ENCODE results near the gene AKT1. TPM values are rescaled to one million over a fixed set of nuclear protein-coding genes. Genes with fewer than 3 reads are reported as not detected.

AKT1 gene
- total and polyA plus RNA-seq, 2 experiments from 2014 or later = 19.2 to 78.7 TPM

DNA sequence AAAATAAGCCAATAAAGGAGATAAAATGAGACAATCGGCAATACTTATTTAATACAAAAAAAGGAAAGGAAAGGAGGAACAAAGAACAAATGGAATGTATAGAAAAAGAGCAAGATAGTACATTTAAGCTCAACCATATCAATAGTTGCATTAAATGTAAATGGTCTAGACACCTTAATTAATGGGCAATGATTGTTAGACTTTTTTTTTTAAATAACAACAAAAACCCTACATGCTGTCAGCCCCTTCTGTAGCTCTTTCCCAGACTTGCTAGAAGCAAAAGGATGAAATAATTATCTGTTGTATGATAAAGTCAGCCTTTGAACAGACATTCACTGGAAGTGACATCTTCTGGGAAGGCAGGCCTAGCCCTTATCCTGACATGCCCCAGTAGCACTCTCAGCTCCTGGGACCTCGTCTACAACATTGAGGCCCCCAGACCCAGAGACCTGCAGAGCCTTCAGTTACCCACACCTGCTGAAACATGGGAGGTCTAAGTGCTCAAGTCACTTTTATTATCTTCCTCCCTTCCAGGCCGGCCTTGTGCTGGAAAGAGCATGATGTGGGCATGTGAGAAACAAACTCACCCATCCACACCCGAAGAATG, 29.2 kb downstream of the AKT1 start:
- H3K4me2 ChIP-seq = no peak overlapping the region
- H3K4me3 ChIP-seq = no peak overlapping the region
- 0 out of 2 replicates have a peak, but pooled peaks cover 4% of the 10 kb centered on the region for H3K36me3 ChIP-seq (ENCODE audit: insufficient read depth)
- no peaks in the 10 kb centered on the region; the same call in 1 of the 2 replicates for H3K9me2 ChIP-seq (ENCODE audit: insufficient read depth)
- 0 out of 2 replicates have a peak, but pooled peaks cover 6% of the 10 kb centered on the region for H4K20me1 ChIP-seq (replicated peaks; ENCODE audit: insufficient read depth)
- H3K79me2 ChIP-seq (replicated peaks; ENCODE audit: insufficient read depth) = no peaks in the 10 kb centered on the region
- H3F3A ChIP-seq (replicated peaks; ENCODE audit: low read depth) = peaks cover 9% of the 10 kb centered on the region; the same call in 1 of the 2 replicates
- H3K4me1 ChIP-seq (ENCODE audit: insufficient read depth) = peaks cover 11% of the 10 kb centered on the region
- peaks cover 18% of the 10 kb centered on the region for H3K4me1 Mint-ChIP-seq
- no peaks in the 10 kb centered on the region for H3K27me3 ChIP-seq (ENCODE audit: insufficient read depth)
- TF ChIP-seq POLR2AphosphoS5 (IDR thresholded peaks at IDR 0.05; ENCODE audit: low read depth) (no peak), EZH2phosphoT487 (IDR thresholded peaks at IDR 0.05; ENCODE audit: unreplicated experiment) (no peak), ZNF114 (CRISPR knock-in tag; IDR thresholded peaks at IDR 0.05) (no peak), CREB1 (CRISPR knock-in tag; IDR thresholded peaks at IDR 0.05; ENCODE audit: low read depth) (no peak), STAT1 (IDR thresholded peaks at IDR 0.05; ENCODE audit: unreplicated experiment) (no peak), EZH2 (IDR thresholded peaks at IDR 0.05; ENCODE audit: low read depth, unreplicated experiment) (no peak)
- TF ChIP-seq, protein P1, sequence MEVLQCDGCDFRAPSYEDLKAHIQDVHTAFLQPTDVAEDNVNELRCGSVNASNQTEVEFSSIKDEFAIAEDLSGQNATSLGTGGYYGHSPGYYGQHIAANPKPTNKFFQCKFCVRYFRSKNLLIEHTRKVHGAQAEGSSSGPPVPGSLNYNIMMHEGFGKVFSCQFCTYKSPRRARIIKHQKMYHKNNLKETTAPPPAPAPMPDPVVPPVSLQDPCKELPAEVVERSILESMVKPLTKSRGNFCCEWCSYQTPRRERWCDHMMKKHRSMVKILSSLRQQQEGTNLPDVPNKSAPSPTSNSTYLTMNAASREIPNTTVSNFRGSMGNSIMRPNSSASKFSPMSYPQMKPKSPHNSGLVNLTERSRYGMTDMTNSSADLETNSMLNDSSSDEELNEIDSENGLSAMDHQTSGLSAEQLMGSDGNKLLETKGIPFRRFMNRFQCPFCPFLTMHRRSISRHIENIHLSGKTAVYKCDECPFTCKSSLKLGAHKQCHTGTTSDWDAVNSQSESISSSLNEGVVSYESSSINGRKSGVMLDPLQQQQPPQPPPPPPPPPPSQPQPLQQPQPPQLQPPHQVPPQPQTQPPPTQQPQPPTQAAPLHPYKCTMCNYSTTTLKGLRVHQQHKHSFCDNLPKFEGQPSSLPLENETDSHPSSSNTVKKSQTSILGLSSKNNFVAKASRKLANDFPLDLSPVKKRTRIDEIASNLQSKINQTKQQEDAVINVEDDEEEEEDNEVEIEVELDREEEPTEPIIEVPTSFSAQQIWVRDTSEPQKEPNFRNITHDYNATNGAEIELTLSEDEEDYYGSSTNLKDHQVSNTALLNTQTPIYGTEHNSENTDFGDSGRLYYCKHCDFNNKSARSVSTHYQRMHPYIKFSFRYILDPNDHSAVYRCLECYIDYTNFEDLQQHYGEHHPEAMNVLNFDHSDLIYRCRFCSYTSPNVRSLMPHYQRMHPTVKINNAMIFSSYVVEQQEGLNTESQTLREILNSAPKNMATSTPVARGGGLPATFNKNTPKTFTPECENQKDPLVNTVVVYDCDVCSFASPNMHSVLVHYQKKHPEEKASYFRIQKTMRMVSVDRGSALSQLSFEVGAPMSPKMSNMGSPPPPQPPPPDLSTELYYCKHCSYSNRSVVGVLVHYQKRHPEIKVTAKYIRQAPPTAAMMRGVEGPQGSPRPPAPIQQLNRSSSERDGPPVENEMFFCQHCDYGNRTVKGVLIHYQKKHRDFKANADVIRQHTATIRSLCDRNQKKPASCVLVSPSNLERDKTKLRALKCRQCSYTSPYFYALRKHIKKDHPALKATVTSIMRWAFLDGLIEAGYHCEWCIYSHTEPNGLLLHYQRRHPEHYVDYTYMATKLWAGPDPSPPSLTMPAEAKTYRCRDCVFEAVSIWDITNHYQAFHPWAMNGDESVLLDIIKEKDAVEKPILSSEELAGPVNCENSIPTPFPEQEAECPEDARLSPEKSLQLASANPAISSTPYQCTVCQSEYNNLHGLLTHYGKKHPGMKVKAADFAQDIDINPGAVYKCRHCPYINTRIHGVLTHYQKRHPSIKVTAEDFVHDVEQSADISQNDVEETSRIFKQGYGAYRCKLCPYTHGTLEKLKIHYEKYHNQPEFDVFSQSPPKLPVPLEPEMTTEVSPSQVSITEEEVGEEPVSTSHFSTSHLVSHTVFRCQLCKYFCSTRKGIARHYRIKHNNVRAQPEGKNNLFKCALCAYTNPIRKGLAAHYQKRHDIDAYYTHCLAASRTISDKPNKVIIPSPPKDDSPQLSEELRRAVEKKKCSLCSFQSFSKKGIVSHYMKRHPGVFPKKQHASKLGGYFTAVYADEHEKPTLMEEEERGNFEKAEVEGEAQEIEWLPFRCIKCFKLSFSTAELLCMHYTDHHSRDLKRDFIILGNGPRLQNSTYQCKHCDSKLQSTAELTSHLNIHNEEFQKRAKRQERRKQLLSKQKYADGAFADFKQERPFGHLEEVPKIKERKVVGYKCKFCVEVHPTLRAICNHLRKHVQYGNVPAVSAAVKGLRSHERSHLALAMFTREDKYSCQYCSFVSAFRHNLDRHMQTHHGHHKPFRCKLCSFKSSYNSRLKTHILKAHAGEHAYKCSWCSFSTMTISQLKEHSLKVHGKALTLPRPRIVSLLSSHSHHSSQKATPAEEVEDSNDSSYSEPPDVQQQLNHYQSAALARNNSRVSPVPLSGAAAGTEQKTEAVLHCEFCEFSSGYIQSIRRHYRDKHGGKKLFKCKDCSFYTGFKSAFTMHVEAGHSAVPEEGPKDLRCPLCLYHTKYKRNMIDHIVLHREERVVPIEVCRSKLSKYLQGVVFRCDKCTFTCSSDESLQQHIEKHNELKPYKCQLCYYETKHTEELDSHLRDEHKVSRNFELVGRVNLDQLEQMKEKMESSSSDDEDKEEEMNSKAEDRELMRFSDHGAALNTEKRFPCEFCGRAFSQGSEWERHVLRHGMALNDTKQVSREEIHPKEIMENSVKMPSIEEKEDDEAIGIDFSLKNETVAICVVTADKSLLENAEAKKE (CRISPR knock-in tag; IDR thresholded peaks at IDR 0.05) = no peak
- H2AFZ ChIP-seq = no peak overlapping the region
- peaks cover 12% of the 10 kb centered on the region for H3K9me3 Mint-ChIP-seq
- no peak overlapping the region; the same call in 1 of the 2 replicates for H3K27ac Mint-ChIP-seq
- ATAC-seq = no peak
- no peak for DNase-seq (ENCODE audit: low spot score)
- peaks cover 48% of the 10 kb centered on the region for H3K36me3 Mint-ChIP-seq (ENCODE audit: low read depth)
- H3K4me3 Mint-ChIP-seq = peak overlapping the region; percentile 59
- H3K27me3 Mint-ChIP-seq (ENCODE audit: insufficient read depth, low read depth, poor library complexity) = peaks cover 3% of the 10 kb centered on the region
- H3K27ac ChIP-seq (ENCODE audit: low read depth) = no peak overlapping the region

All from GM23338 (cell line).